Measurements from ENCODE around the gene LIMCH1.

GRCh38 chr4:41679991-41680390 is 142.0 kb downstream of the LIMCH1 start:
- TF ChIP-seq POLR2AphosphoS5 (IDR thresholded peaks at IDR 0.05; ENCODE audit: low read depth, low read length): no peak
- TF ChIP-seq POLR2A (IDR thresholded peaks at IDR 0.05; ENCODE audit: low read depth, low read length): no peak
